PC-9 (cell line): ENCODE results near the gene PLGLB2.
"Not testable (repeated sequence)": the region's sequence is repeated elsewhere in the genome, so short reads cannot be mapped to it uniquely, and the experiment has no call there.

Experiments
- CTCF ChIP-seq: fragments of 200-600 bp; sonication (generic); conservative IDR thresholded peaks from 2 replicates; pipeline ENCODE4 v1.6.1; 2017; ENCODE audit warnings: mixed run types, antibody characterized with exemption, mild to moderate bottlenecking, moderate library complexity
- EZH2 ChIP-seq: fragments of 200-600 bp; sonication (generic); IDR thresholded peaks from 2 replicates; pipeline ENCODE4 v1.8.0; 2017; ENCODE audit warnings: antibody characterized with exemption, low read depth

- not testable (repeated sequence) for TF ChIP-seq CTCF, EZH2
Observed at GRCh38 chr2:87745353-87745951, 2.4 kb upstream of the PLGLB2 start.
